ENCODE measurements around the gene CHRD.

- peak in 4 of 6 experiments; percentile 41 to 67 (median 51) for TF ChIP-seq CTCF (IDR thresholded peaks at IDR 0.05)
- TF ChIP-seq POLR2A (IDR thresholded peaks at IDR 0.05), result no peak
Observed at GRCh38 chr3:184345317-184346144, 34.3 kb upstream of the CHRD start.

Data from esophagus squamous epithelium (tissue), 4 donors.